Neutrophil (primary cell): ENCODE results near the gene FRS2.

Source experiments
- H3K27ac ChIP-seq: fragments of 200-600 bp; sonication (generic); 2 replicates; pipeline ENCODE4 v1.5.1; 2016; ENCODE audit warnings: mild to moderate bottlenecking, moderate library complexity
- H3K27me3 ChIP-seq: fragments of 200-600 bp; sonication (generic); 2 replicates; pipeline ENCODE4 v1.6.0; 2016; ENCODE audit warnings: mild to moderate bottlenecking
- H3K36me3 ChIP-seq: fragments of 200-600 bp; sonication (generic); 2 replicates; pipeline ENCODE4 v1.5.1; 2017
- H3K4me1 ChIP-seq, 2 experiments: fragments of 200-600 bp in 1 of 2; sonication (generic) in 1 of 2; 1 replicate in 1 of 2; 2 replicates in 1 of 2; pipeline versions ENCODE4 v1.5.1 to v1.6.1; 2013 to 2016; ENCODE audit warnings: low read depth in 1 of 2, low read length in 1 of 2, mild to moderate bottlenecking in 1 of 2, moderate library complexity in 1 of 2; ENCODE audit not compliant: control insufficient read depth in 1 of 2, insufficient read depth in 1 of 2
- H3K4me3 ChIP-seq, 2 experiments: fragments of 200-600 bp in 1 of 2; sonication (generic) in 1 of 2; 1 replicate in 1 of 2; 2 replicates in 1 of 2; pipeline ENCODE4 v1.5.1; 2013 to 2016; ENCODE audit warnings: low read depth in 1 of 2, low read length in 1 of 2, mild to moderate bottlenecking in 1 of 2, moderate library complexity in 1 of 2
- H3K9me3 ChIP-seq: fragments of 200-600 bp; sonication (generic); 2 replicates; pipeline ENCODE4 v1.5.1; 2016
- TF ChIP-seq, protein P1 (sequence below): fragments of 200-600 bp; sonication (generic); IDR thresholded peaks from 2 replicates; pipeline ENCODE4 v1.5.1; 2016; ENCODE audit warnings: antibody characterized with exemption

Gene FRS2

DNA sequence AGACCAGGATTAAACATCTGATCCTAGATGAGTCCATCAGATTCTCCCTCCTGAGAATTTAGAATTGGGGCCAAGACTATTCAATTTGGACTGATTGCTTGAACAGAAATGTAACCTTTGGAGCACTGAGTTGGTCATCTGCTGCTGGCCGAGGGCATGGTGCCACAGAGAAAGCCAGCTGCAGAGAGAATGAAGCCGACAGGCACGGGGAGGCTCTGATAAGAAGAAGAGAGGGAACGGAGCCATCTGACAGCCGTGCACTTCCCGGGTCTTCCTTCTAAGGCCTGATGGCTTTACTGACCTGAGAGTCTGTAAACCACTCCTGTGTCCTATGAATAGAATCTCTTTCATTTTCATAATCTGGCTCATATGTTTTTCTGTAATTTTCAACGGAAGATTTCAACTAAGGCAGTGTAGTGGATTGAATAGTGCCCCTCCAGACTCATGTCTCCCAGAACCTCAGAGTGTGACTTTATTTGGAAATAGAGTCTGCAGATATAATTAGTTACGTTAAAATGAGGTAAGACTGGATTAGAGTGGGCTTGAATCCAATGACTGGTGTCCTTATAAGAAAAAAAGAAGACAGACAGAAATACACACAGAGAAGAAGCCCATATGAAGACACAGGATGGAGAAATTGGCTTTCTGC, 39.1 kb upstream of the FRS2 start:
- H3K4me3 ChIP-seq: no peak overlapping the region
- peaks cover 20 to 21% of the 10 kb centered on the region in 2 experiments for H3K4me1 ChIP-seq
- H3K27me3 ChIP-seq: no peaks in the 10 kb centered on the region
- H3K36me3 ChIP-seq: no peaks in the 10 kb centered on the region
- no peaks in the 10 kb centered on the region for H3K9me3 ChIP-seq
- H3K27ac ChIP-seq: no peak overlapping the region
- TF ChIP-seq, protein P1, sequence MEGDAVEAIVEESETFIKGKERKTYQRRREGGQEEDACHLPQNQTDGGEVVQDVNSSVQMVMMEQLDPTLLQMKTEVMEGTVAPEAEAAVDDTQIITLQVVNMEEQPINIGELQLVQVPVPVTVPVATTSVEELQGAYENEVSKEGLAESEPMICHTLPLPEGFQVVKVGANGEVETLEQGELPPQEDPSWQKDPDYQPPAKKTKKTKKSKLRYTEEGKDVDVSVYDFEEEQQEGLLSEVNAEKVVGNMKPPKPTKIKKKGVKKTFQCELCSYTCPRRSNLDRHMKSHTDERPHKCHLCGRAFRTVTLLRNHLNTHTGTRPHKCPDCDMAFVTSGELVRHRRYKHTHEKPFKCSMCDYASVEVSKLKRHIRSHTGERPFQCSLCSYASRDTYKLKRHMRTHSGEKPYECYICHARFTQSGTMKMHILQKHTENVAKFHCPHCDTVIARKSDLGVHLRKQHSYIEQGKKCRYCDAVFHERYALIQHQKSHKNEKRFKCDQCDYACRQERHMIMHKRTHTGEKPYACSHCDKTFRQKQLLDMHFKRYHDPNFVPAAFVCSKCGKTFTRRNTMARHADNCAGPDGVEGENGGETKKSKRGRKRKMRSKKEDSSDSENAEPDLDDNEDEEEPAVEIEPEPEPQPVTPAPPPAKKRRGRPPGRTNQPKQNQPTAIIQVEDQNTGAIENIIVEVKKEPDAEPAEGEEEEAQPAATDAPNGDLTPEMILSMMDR: no peak

DNA sequence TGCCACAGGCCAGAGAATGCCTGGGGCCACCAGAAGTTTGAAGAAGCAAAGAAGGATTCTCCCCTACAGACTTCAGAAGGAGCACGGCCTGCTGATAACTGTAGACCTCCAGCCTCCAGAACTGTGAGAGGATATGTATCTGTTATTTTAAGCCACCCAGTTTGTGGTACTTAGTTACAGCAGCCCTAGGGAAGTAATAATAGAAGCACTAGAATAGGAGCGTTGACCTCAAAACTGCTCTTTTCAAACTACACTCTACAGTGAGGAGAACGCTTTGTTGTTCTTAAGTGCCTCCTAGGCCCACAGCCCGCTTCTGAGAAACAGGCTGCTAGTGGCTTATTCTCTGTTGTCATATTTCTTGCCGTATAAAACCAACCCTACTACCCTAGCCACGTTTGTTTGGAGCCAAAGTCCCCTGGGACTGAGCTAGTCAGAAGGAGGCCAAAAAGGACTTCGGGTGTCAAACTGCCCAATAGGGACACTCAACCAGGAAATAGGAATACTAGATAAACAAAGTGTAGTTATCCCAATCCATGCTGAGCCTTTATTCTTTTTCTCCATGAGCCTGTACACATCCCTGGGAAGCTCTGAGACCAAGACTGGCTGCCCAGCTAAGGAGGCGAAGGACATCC, 38.5 kb upstream of the FRS2 start:
- TF ChIP-seq, protein P1: no peak
- Histone ChIP-seq H3K9me3 (no peaks in the 10 kb centered on the region), H3K36me3 (no peaks in the 10 kb centered on the region), H3K27ac (no peak overlapping the region), H3K27me3 (no peaks in the 10 kb centered on the region), H3K4me3 (no peak overlapping the region), H3K4me1 (peaks cover 20 to 21% of the 10 kb centered on the region in 2 experiments)

DNA sequence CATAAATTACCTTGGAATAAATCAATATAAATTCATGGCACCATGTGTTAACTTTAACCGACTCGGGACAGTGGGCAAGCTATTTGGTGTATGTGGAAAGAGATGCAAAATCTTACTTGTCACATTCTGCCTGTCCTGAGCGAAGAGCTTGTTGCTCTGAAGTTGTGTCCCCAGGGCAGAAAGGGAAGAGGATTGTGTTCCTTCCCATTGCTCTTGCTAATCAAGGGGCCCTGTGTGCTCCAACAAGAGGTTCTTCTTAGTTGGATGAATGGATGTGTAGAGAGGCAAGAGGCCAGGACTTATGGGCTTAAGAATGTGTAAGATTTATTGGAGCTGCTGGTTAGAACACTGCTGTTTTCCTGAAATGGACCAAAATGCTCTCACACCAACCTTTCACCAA, 36.5 kb upstream of the FRS2 start:
- no peaks in the 10 kb centered on the region for H3K36me3 ChIP-seq
- H3K27me3 ChIP-seq: no peaks in the 10 kb centered on the region
- no peaks in the 10 kb centered on the region for H3K9me3 ChIP-seq
- H3K27ac ChIP-seq: no peak overlapping the region
- TF ChIP-seq, protein P1: no peak
- peaks cover 8 to 12% of the 10 kb centered on the region in 2 experiments for H3K4me1 ChIP-seq
- no peak overlapping the region for H3K4me3 ChIP-seq

DNA sequence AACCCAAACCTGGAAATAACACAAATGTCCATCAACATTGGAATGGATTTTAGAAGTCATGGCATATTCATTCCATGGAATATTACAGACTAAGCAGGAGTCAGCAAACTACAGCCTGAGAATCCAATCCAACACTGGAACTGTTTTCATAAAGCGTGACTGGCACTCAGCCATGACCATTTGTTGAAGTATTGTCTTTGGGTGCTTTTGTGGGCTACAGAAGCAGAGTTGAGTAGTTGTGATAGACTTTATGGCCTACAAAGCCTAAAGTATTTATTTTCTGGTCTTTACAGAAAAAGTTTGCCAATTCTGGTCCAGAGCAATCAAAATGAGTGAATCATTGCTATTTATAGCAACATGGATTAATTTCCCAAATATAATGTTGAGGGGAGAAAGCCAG, 34.5 kb upstream of the FRS2 start:
- Histone ChIP-seq H3K27me3 (no peaks in the 10 kb centered on the region), H3K4me1 (no peaks in the 10 kb centered on the region)
- TF ChIP-seq, protein P1: no peak

DNA sequence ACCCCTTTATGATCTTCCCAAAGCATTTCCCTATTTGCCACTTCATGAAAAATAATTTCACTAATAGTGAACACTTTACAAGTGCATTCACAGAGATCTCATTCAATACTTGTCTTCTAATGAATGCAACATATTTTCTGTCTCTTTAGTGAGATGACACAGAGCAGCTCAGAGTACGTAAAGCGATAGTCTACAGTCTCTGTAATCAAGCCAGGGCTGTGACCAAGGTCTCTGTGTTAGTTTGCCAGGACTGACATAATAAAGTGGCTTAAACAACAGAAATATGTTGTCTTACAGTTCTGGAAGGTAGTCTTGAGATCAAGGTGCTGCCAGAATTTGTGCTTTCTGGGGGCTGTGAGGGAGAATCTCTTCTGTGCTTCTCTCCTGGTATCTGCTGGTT, 33.1 kb upstream of the FRS2 start:
- no peaks in the 10 kb centered on the region for H3K9me3 ChIP-seq
- TF ChIP-seq, protein P1: no peak
- H3K27ac ChIP-seq: no peak overlapping the region
- H3K4me3 ChIP-seq: no peak overlapping the region
- no peaks in the 10 kb centered on the region for H3K4me1 ChIP-seq
- no peaks in the 10 kb centered on the region for H3K36me3 ChIP-seq
- H3K27me3 ChIP-seq: no peaks in the 10 kb centered on the region

More for the DNA sequence above, 34.5 kb upstream of the FRS2 start:
- H3K27ac ChIP-seq: no peak overlapping the region
- no peaks in the 10 kb centered on the region for H3K9me3 ChIP-seq
- no peaks in the 10 kb centered on the region for H3K36me3 ChIP-seq
- no peak overlapping the region for H3K4me3 ChIP-seq
